GDM1 (cell line): ENCODE measurements around the gene VSTM5.
"Not testable (repeated sequence)": the region's sequence is repeated elsewhere in the genome, so short reads cannot be mapped to it uniquely, and the experiment has no call there.

ENCODE experiments used
- DNase-seq: peaks from one replicate; lab custom pipeline; 2025; lab: John Stamatoyannopoulos, UW

The VSTM5 gene

DNA sequence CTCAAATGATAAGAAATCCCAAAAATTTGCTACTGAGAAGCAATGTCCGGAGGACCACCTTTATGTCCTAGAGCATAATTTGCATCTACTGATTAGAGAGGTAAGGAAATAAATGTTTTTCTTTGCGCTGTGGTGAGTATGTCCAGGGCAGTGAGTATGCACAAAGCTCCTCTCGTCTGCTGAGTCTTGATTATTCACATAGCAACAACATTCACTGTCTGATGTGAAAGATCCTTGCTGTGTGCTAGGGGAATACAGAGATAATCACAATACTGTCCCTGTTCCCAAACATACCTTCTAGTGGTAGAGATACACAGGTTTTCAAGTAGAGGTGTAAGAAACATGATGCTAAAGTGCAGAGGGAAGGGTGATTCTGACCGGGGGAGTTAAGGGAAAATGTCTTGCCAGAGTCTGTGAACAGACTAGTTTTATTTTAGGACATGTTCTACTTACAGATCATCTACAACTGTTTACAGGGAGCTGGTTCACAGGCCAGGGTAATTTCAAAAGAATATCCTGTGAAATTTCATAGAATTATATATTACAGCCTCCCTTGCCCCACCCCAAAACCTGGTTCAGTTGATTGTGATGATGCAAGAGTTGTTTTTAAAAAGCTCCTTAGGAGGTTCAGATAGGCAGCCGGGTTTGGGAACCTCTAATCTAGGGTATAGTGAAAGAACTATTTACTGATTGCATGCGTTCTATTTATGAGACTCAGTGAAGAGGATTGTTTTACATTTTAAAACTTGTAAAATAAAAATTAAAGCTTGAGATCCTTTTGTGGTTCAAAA lies 53.8 kb downstream of the VSTM5 start:
- no peak for DNase-seq

- DNase-seq = no peak
Measured at GRCh38 chr11:93791493-93791892, 58.9 kb downstream of the VSTM5 start.

GRCh38 chr11:93784935-93785360 lies 65.5 kb downstream of the VSTM5 start:
- no peak for DNase-seq

DNA sequence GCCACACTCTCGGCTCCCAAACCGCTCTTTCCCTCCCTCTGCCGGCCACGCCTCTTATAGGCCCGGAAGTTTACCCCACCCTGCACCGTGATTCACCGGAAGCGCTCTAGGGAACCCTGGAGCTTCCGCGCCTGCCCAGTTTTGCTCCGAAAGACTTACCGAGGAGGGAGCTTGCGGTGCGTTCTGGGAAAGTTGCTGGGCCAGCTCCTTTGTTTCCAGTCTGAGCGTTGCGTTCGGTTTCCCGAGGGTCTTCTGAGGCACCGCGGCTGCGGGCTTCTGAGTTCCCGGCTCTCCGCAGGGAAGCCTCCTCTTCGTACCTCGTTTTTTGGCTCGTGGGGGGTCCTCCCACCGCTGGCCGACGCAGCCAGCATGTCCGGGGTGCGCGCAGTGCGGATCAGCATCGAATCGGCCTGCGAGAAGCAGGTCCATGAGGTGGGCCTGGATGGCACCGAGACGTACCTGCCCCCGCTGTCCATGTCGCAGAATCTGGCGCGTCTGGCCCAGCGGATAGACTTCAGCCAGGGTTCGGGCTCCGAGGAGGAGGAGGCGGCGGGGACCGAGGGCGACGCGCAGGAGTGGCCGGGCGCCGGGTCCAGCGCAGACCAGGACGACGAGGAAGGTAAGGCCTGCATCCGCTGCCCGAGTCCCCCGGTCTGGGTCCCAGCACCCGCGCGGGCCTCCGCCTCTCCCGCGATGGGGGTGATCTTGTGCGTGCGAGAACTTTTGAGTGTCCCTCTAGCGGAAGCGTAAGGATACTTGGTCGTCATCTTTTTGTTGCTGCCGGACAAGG lies 66.1 kb downstream of the VSTM5 start, which contains the start of gene MED17:
Gene MED17, plus strand, starts transcription at position 138 of the 790 bp plus-strand sequence. Its CDS starts 232 bp downstream, at position 370.
- peak; percentile 81 for DNase-seq

DNA sequence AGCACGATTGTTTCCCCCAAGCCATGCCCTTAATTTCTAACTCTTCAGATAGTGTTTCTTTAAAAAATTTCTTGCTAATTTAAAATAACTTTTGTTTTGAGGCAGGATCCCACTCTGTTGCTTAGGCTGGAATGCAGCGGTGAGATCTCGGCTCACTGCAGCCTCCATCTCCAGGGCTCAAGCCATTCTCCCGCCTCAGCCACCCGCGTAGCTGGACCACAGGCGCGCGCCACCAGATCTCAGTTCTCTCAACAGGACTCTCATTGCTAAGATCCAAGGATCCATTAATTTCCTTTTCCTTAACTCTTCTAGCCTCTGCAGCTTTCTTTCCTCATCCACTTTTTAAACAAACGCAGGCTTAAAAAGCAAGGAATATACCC lies 66.7 kb downstream of the VSTM5 start:
- no peak for DNase-seq

DNA sequence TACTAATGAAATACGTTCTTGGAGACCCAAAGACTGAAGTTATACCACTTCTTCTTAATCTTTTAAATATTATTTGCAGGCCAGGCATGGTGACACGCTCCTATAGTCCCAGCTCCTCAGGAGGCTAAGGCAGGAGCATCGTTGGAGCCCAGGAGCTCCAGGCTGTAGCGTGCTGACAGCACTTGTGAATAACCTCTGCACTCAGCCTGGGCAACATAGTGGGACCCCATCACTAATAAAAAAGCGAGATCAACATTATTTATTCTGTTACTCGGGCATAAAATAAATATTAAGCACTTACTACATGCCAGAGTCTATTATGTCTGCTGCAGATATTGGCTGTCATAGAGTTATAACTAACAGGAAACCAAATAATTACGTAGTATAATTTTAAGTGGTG lies 67.1 kb downstream of the VSTM5 start:
- DNase-seq = no peak

- no peak for DNase-seq
Measured at GRCh38 chr11:93775289-93775688, 75.1 kb downstream of the VSTM5 start.

- DNase-seq = not testable (repeated sequence)
Measured at GRCh38 chr11:93774560-93774959, 75.9 kb downstream of the VSTM5 start.

- no peak for DNase-seq
Measured at GRCh38 chr11:93773601-93774200, 76.7 kb downstream of the VSTM5 start.

DNA sequence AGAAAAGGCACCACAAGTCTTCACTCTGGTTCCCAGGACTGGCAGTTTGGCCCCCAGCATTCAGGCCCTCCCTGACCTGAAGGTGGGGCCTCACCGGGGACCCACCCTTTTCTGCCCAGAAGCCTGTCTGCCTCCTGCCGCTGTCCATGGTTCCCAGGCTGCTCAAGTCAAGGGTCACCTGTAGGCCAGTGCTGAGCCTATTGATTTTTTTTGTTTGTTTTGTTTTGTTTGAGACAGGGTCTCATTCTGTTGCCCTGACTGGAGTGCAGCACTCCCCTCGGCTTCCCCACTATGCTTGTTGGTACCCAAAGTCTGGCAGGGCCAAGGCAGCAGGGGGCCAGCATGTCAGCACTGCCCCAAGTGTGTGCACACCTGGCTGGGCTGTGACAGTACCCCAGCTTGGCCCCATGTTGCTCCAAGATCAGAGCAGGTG lies 77.4 kb downstream of the VSTM5 start:
- no peak for DNase-seq

GRCh38 chr11:93772123-93772522 lies 78.3 kb downstream of the VSTM5 start:
- DNase-seq = no peak

- DNase-seq = no peak
Measured at GRCh38 chr11:93770160-93770559, 80.3 kb downstream of the VSTM5 start.
